ENCODE measurements around the gene TMEM200A. TPM values are rescaled to one million over a fixed set of nuclear protein-coding genes. Genes with fewer than 3 reads are reported as not detected.
"Not testable (repeated sequence)": the region's sequence is repeated elsewhere in the genome, so short reads cannot be mapped to it uniquely, and the experiment has no call there.

Gene TMEM200A
- total RNA-seq, 1 donor from 2014 or later = 20.0 TPM

DNA sequence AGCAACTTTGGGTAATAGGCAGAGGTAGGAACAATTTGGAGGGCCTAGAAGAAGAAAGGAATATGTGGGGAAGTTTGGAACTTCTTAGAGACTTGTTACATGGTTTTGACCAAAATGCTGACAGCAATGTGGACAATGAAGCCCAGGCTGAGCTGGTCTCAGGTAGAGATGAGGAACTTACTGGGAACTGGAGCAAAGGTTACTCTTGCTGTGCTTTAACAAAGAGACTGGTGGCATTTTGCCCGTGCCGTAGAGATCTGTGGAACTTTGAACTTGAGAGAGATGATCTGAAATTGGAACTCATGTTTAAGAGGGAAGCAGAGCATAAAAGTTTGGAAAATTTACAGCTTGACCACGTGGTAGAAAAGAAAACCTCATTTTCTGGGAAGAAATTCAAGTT is 28.3 kb upstream of the TMEM200A start:
- no peaks in the 10 kb centered on the region for H3K27me3 ChIP-seq (ENCODE audit: control insufficient read depth, insufficient read depth, low read length)
- H3K36me3 ChIP-seq (ENCODE audit: control insufficient read depth, insufficient read depth, low read length) = no peaks in the 10 kb centered on the region
- H3K4me3 ChIP-seq (ENCODE audit: low read depth, low read length) = no peak overlapping the region
- no peak for DNase-seq (ENCODE audit: low read depth)
- TF ChIP-seq, protein P1, sequence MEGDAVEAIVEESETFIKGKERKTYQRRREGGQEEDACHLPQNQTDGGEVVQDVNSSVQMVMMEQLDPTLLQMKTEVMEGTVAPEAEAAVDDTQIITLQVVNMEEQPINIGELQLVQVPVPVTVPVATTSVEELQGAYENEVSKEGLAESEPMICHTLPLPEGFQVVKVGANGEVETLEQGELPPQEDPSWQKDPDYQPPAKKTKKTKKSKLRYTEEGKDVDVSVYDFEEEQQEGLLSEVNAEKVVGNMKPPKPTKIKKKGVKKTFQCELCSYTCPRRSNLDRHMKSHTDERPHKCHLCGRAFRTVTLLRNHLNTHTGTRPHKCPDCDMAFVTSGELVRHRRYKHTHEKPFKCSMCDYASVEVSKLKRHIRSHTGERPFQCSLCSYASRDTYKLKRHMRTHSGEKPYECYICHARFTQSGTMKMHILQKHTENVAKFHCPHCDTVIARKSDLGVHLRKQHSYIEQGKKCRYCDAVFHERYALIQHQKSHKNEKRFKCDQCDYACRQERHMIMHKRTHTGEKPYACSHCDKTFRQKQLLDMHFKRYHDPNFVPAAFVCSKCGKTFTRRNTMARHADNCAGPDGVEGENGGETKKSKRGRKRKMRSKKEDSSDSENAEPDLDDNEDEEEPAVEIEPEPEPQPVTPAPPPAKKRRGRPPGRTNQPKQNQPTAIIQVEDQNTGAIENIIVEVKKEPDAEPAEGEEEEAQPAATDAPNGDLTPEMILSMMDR (IDR thresholded peaks at IDR 0.05; ENCODE audit: insufficient read depth, low read length, poor library complexity, severe bottlenecking) = no peak

DNA sequence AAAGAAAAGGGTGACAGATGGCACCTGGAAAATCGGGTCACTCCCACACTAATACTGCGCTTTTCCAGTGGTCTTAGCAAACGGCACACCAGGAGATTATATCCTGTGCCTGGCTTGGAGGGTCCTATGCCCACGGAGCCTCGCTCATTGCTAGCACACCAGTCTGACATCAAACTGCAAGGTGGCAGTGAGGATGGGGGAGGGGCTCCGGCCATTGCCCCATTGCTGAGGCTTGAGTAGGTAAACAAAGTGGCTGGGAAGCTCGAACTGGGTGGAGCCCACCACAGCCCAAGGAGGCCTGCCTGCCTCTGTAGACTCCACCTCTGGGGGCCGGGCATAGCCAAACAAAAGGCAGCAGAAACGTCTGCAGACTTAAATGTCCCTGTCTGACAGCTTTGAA is 19.5 kb upstream of the TMEM200A start:
- H3K4me3 ChIP-seq (ENCODE audit: low read depth, low read length); H3K27me3 ChIP-seq (ENCODE audit: control insufficient read depth, insufficient read depth, low read length); H3K36me3 ChIP-seq (ENCODE audit: control insufficient read depth, insufficient read depth, low read length); DNase-seq (ENCODE audit: low read depth): not testable (repeated sequence)

DNA sequence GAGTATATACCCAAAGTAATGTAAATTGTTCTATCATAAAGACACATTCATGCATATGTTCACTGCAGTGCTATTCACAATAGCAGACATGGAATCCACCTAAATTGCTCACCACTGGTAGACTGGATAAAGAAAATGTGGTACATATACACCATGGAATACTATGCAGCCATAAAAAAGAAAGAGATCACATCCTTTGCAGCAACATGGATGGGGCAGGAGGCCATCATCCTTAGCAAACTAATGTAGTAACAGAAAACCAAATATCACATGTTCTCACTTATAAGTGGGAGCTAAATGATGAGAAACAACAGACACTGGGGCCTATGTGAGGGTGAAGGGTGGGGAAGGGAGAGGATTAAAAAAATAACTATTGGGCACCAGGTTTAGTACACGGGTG is 11.5 kb upstream of the TMEM200A start:
- H3K4me3 ChIP-seq (ENCODE audit: low read depth, low read length) = no peak overlapping the region
- no peaks in the 10 kb centered on the region for H3K27me3 ChIP-seq (ENCODE audit: control insufficient read depth, insufficient read depth, low read length)
- no peak for DNase-seq (ENCODE audit: low read depth)
- H3K36me3 ChIP-seq (ENCODE audit: control insufficient read depth, insufficient read depth, low read length) = no peaks in the 10 kb centered on the region
- TF ChIP-seq, protein P1 (IDR thresholded peaks at IDR 0.05; ENCODE audit: insufficient read depth, low read length, poor library complexity, severe bottlenecking) = no peak

DNA sequence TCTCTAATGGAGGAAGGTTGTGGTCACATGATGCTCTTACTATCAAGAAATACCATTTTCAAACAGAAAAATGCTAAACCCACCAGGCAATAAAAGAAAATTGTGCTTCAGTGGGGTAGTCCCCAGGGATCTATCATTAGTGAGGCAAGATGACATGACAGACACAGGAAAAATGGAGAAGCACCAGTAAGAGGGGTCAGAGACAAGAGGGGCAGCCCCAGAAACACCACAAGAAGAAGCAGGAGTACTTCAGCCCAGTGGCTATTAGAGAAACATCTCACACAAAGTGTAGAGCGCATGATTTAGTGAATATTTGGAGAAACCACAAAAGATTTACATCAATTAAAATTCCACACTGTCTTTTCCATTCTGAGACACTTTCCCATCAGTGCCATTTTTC is 10.2 kb upstream of the TMEM200A start:
- Histone ChIP-seq H3K36me3 (ENCODE audit: control insufficient read depth, insufficient read depth, low read length) (no peaks in the 10 kb centered on the region), H3K27me3 (ENCODE audit: control insufficient read depth, insufficient read depth, low read length) (no peaks in the 10 kb centered on the region), H3K4me3 (ENCODE audit: low read depth, low read length) (no peak overlapping the region)
- no peak for DNase-seq (ENCODE audit: low read depth)
- TF ChIP-seq, protein P1 (IDR thresholded peaks at IDR 0.05; ENCODE audit: insufficient read depth, low read length, poor library complexity, severe bottlenecking) = no peak

DNA sequence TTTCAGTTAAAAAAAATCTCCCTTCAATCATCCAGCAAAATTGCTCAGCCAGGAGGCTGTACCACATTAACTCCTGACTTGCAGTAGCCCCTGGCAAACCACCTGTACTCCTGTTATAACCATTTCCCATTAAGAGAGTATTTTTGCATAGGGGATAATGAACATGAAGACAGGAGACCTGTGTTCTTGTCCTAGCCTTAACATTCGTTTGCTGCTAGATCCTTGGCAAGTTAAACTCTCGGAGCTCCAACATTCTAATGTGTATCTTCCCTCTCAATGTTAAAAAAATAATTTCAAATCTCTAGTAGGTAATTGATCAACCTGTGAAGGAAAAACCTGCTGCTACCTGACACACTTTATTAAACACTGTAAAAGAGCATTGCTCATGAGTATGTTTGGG is 8.4 kb upstream of the TMEM200A start:
- no peaks in the 10 kb centered on the region for H3K27me3 ChIP-seq (ENCODE audit: control insufficient read depth, insufficient read depth, low read length)
- TF ChIP-seq, protein P1 (IDR thresholded peaks at IDR 0.05; ENCODE audit: insufficient read depth, low read length, poor library complexity, severe bottlenecking) = no peak
- no peak for DNase-seq (ENCODE audit: low read depth)

DNA sequence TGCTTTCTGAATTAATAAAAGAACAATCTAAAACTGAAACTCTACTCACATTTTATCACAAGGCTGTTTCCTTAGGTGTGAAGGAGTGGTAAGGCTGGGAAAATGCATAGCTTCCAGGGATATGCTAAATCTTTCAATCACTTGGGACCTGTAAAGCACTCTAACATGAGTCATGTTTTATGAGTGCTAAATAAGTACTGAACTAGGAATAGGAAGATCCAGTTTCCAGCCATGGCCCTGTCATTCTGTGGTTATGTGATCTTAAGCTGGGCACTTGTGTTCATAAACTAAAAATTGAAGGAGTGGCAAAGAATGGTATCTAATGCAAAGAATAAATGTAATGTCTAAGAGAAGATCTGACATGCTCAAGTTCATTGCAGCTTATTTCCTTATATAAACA is 6.1 kb upstream of the TMEM200A start:
- no peaks in the 10 kb centered on the region for H3K36me3 ChIP-seq (ENCODE audit: control insufficient read depth, insufficient read depth, low read length)
- no peak overlapping the region for H3K4me3 ChIP-seq (ENCODE audit: low read depth, low read length)
- no peak for DNase-seq (ENCODE audit: low read depth)
- TF ChIP-seq, protein P1 (IDR thresholded peaks at IDR 0.05; ENCODE audit: insufficient read depth, low read length, poor library complexity, severe bottlenecking) = no peak
- no peaks in the 10 kb centered on the region for H3K27me3 ChIP-seq (ENCODE audit: control insufficient read depth, insufficient read depth, low read length)

More for the DNA sequence above, 8.4 kb upstream of the TMEM200A start:
- Histone ChIP-seq H3K36me3 (ENCODE audit: control insufficient read depth, insufficient read depth, low read length) (no peaks in the 10 kb centered on the region), H3K4me3 (ENCODE audit: low read depth, low read length) (no peak overlapping the region)
